H1 (cell line): ENCODE data around the gene PXT1. TPM values are rescaled to one million over a fixed set of nuclear protein-coding genes. Genes with fewer than 3 reads are reported as not detected.

Source experiments
- CTCF ChIA-PET: fragments of 300-600 bp; sonication (Branson Sonifier 250); formaldehyde crosslinking; loops from one replicate; lab custom pipeline; 2021; ENCODE audit not compliant: partially characterized antibody; lab: Charles Lee
- POLR2A ChIA-PET: fragments of 300-600 bp; sonication (Branson Sonifier 250); formaldehyde crosslinking; loops from one replicate; lab custom pipeline; 2021; ENCODE audit warnings: inconsistent platforms; ENCODE audit not compliant: partially characterized antibody; lab: Charles Lee
- DNase-seq, 2 experiments: peaks; one replicate each; pipeline versions ENCODE4 v3.0.0 to v3.0.0-alpha.2; 2010 to 2022; ENCODE audit warnings: low spot score in 2 of 2, low read depth in 1 of 2, mixed read lengths in 1 of 2
- FAIRE-seq: peaks from 2 replicates; lab custom pipeline; 2011; peaks lifted over from hg19 to GRCh38; lab: Jason Lieb, UNC
- H2AFZ ChIP-seq: 2 replicates; pipeline ENCODE4 v1.8.1; 2012; ENCODE audit warnings: low read length, inconsistent platforms
- H2AK5ac ChIP-seq: 2 replicates; pipeline ENCODE4 v1.6.1; 2013; ENCODE audit warnings: low read depth, low read length
- H2BK120ac ChIP-seq: replicated peaks from 2 replicates; pipeline ENCODE3; 2013; ENCODE audit warnings: low read depth, low read length, inconsistent platforms
- H2BK12ac ChIP-seq: 2 replicates; pipeline ENCODE4 v1.6.1; 2013; ENCODE audit warnings: low read depth, low read length
- H2BK15ac ChIP-seq: 2 replicates; pipeline ENCODE4 v1.6.1; 2013; ENCODE audit warnings: low read length
- H2BK20ac ChIP-seq: 2 replicates; pipeline ENCODE4 v1.6.1; 2013; ENCODE audit warnings: low read length
- H2BK5ac ChIP-seq: 2 replicates; pipeline ENCODE4 v1.6.1; 2013; ENCODE audit warnings: low read depth, low read length
- H3K14ac ChIP-seq: 2 replicates; pipeline ENCODE4 v1.6.1; 2013; ENCODE audit warnings: inconsistent platforms; ENCODE audit not compliant: insufficient read length
- H3K18ac ChIP-seq: 2 replicates; pipeline ENCODE4 v1.6.1; 2013; ENCODE audit warnings: low read length; ENCODE audit errors: extremely low read depth
- H3K23ac ChIP-seq: 2 replicates; pipeline ENCODE4 v1.6.1; 2013; ENCODE audit warnings: inconsistent platforms; ENCODE audit not compliant: insufficient read length
- H3K23me2 ChIP-seq: 2 replicates; pipeline ENCODE4 v1.6.1; 2013; ENCODE audit warnings: low read depth, low read length
- H3K27ac ChIP-seq: 2 replicates; pipeline ENCODE4 v1.6.1; 2011; ENCODE audit warnings: low read depth, low read length, inconsistent platforms
- H3K27me3 ChIP-seq, 4 experiments: replicated peaks in 1 of 4; 1 replicate in 1 of 4; 2 replicates in 3 of 4; pipeline versions ENCODE4 v1.6.1 to v1.8.1; 2011 to 2013; ENCODE audit warnings: low read length in 3 of 4, mild to moderate bottlenecking in 3 of 4, inconsistent platforms in 2 of 4, mixed read lengths in 2 of 4, moderate library complexity in 1 of 4; ENCODE audit not compliant: control insufficient read depth in 3 of 4, insufficient read depth in 3 of 4; ENCODE audit errors: extremely low read depth in 1 of 4
- H3K36me3 ChIP-seq, 4 experiments: 2 replicates each; pipeline versions ENCODE4 v1.6.1 to v1.8.1; 2011 to 2013; ENCODE audit warnings: mild to moderate bottlenecking in 4 of 4, low read length in 3 of 4, moderate library complexity in 2 of 4, control low read depth in 1 of 4, inconsistent platforms in 1 of 4; ENCODE audit not compliant: insufficient read depth in 4 of 4, control insufficient read depth in 2 of 4
- H3K4ac ChIP-seq: replicated peaks from 2 replicates; pipeline ENCODE3; 2013; ENCODE audit warnings: low read length, low read depth, mixed read lengths, inconsistent platforms; ENCODE audit not compliant: insufficient read length
- H3K4me1 ChIP-seq, 4 experiments: replicated peaks in 1 of 4; 1 replicate in 1 of 4; 2 replicates in 3 of 4; pipeline versions ENCODE4 v1.6.1 to v1.8.1; 2011 to 2013; ENCODE audit warnings: low read length in 3 of 4, inconsistent platforms in 2 of 4, mixed read lengths in 1 of 4; ENCODE audit not compliant: insufficient read depth in 4 of 4, control insufficient read depth in 3 of 4
- H3K4me2 ChIP-seq, 2 experiments: 2 replicates each; pipeline versions ENCODE4 v1.6.1 to v1.8.1; 2011 to 2013; ENCODE audit warnings: low read depth in 2 of 2, low read length in 2 of 2, control low read depth in 1 of 2, inconsistent platforms in 1 of 2, mild to moderate bottlenecking in 1 of 2; ENCODE audit not compliant: insufficient read depth in 1 of 2
- H3K4me3 ChIP-seq, 4 experiments: fragments of 200-600, 300-600 bp in 1 of 4; sonication (generic), shearing (Covaris generic), sonication (Bioruptor Twin) in 1 of 4; 2 replicates each; pipeline versions ENCODE4 v1.5.1 to v1.8.1; 2011 to 2016; ENCODE audit warnings: low read length in 4 of 4, low read depth in 3 of 4, control low read depth in 2 of 4, inconsistent platforms in 2 of 4, mild to moderate bottlenecking in 2 of 4, mixed read lengths in 1 of 4, moderate library complexity in 1 of 4; ENCODE audit not compliant: insufficient read depth in 2 of 4; ENCODE audit errors: extremely low read depth in 1 of 4
- H3K56ac ChIP-seq: replicated peaks from 2 replicates; pipeline ENCODE3; 2013; ENCODE audit warnings: low read depth, mild to moderate bottlenecking, mixed read lengths, low read length, inconsistent platforms; ENCODE audit not compliant: insufficient read length
- H3K79me1 ChIP-seq: 2 replicates; pipeline ENCODE4 v1.6.1; 2013; ENCODE audit warnings: low read depth, low read length, control low read depth
- H3K79me2 ChIP-seq, 2 experiments: 2 replicates each; pipeline versions ENCODE4 v1.6.1 to v1.8.1; 2012 to 2013; ENCODE audit warnings: low read length in 2 of 2, mild to moderate bottlenecking in 2 of 2, inconsistent platforms in 1 of 2; ENCODE audit not compliant: insufficient read depth in 2 of 2, control insufficient read depth in 1 of 2
- H3K9ac ChIP-seq, 4 experiments: replicated peaks in 1 of 4; 1 replicate in 1 of 4; 2 replicates in 3 of 4; pipeline versions ENCODE4 v1.6.1 to v1.8.1; 2011 to 2013; ENCODE audit warnings: low read depth in 3 of 4, low read length in 3 of 4, control low read depth in 2 of 4, mild to moderate bottlenecking in 2 of 4, moderate library complexity in 2 of 4, inconsistent platforms in 1 of 4; ENCODE audit errors: extremely low read depth in 1 of 4
- H3K9me3 ChIP-seq, 2 experiments: 2 replicates each; pipeline versions ENCODE4 v1.6.1 to v1.8.1; 2012 to 2013; ENCODE audit warnings: mild to moderate bottlenecking in 2 of 2, moderate library complexity in 2 of 2, control low read depth in 1 of 2, inconsistent platforms in 1 of 2, low read depth in 1 of 2, low read length in 1 of 2, mixed read lengths in 1 of 2; ENCODE audit not compliant: insufficient read depth in 2 of 2
- H4K20me1 ChIP-seq, 2 experiments: replicated peaks in 1 of 2; 2 replicates each; pipeline versions ENCODE3 to v1.8.1; 2011 to 2013; ENCODE audit warnings: inconsistent platforms in 2 of 2, low read length in 2 of 2, mild to moderate bottlenecking in 1 of 2; ENCODE audit not compliant: insufficient read depth in 2 of 2, control insufficient read depth in 1 of 2
- H4K5ac ChIP-seq: 2 replicates; pipeline ENCODE4 v1.6.1; 2013; ENCODE audit warnings: low read length, low read depth, mixed read lengths, inconsistent platforms; ENCODE audit not compliant: insufficient read length
- H4K8ac ChIP-seq: 2 replicates; pipeline ENCODE4 v1.8.0; 2013; ENCODE audit warnings: mild to moderate bottlenecking, moderate library complexity, low read length, inconsistent platforms; ENCODE audit not compliant: insufficient read depth; ENCODE audit errors: extremely low read depth
- H4K91ac ChIP-seq: replicated peaks from 2 replicates; pipeline ENCODE3; 2013; ENCODE audit warnings: low read length, mixed read lengths, inconsistent platforms; ENCODE audit not compliant: insufficient read length
- CHD1 ChIP-seq: IDR thresholded peaks from 2 replicates; pipeline ENCODE4 v1.6.1; 2012; ENCODE audit warnings: low read depth, low read length, improper control_type of control experiment
- CTCF ChIP-seq, 3 experiments: IDR thresholded peaks; 1 replicate in 2 of 3; 2 replicates in 1 of 3; pipeline versions ENCODE4 v1.5.1 to v1.6.1; 2011; ENCODE audit warnings: low read length in 3 of 3, mild to moderate bottlenecking in 3 of 3, inconsistent platforms in 2 of 3, low read depth in 1 of 3, moderate library complexity in 1 of 3; ENCODE audit not compliant: insufficient read depth in 1 of 3; ENCODE audit errors: control extremely low read depth in 1 of 3
- EP300 ChIP-seq, 2 experiments: IDR thresholded peaks; 1 replicate in 1 of 2; 2 replicates in 1 of 2; pipeline ENCODE4 v1.6.1; 2011 to 2012; ENCODE audit warnings: low read depth in 2 of 2, low read length in 2 of 2, mild to moderate bottlenecking in 2 of 2, borderline replicate concordance in 1 of 2, inconsistent platforms in 1 of 2, moderate library complexity in 1 of 2
- EZH2 ChIP-seq: fragments of 200-600 bp; sonication (generic); IDR thresholded peaks from 2 replicates; pipeline ENCODE4 v1.7.1; 2012; ENCODE audit warnings: low read depth, mild to moderate bottlenecking, moderate library complexity, low read length, inconsistent platforms; ENCODE audit not compliant: severe bottlenecking
- JUND ChIP-seq: IDR thresholded peaks from 2 replicates; pipeline ENCODE4 v1.6.1; 2011; ENCODE audit warnings: mild to moderate bottlenecking, improper control_type of control experiment, low read length
- NANOG ChIP-seq: IDR thresholded peaks from 2 replicates; pipeline ENCODE4 v1.6.1; 2011; ENCODE audit warnings: low read length, low read depth, mild to moderate bottlenecking, inconsistent platforms; ENCODE audit not compliant: insufficient read depth, poor library complexity, severe bottlenecking
- POLR2A ChIP-seq, 2 experiments: IDR thresholded peaks; 1 replicate in 1 of 2; 2 replicates in 1 of 2; pipeline ENCODE4 v1.6.1; 2011; ENCODE audit warnings: low read depth in 2 of 2, low read length in 2 of 2, mild to moderate bottlenecking in 2 of 2; ENCODE audit errors: control extremely low read depth in 1 of 2
- POU5F1 ChIP-seq: IDR thresholded peaks from 2 replicates; pipeline ENCODE4 v1.6.1; 2011; ENCODE audit warnings: low read depth, mild to moderate bottlenecking, low read length, moderate library complexity
- SP4 ChIP-seq: IDR thresholded peaks from 2 replicates; pipeline ENCODE4 v1.6.1; 2012; ENCODE audit warnings: low read length, inconsistent platforms
- SRF ChIP-seq: IDR thresholded peaks from 2 replicates; pipeline ENCODE4 v1.6.1; 2011; ENCODE audit warnings: mild to moderate bottlenecking, low read depth, low read length, moderate library complexity
- TAF7 ChIP-seq: optimal IDR thresholded peaks from 2 replicates; pipeline ENCODE3; 2011; ENCODE audit warnings: low read depth, mild to moderate bottlenecking, inconsistent platforms, low read length, moderate library complexity, borderline replicate concordance
- ZNF274 ChIP-seq: IDR thresholded peaks from 2 replicates; pipeline ENCODE4 v1.7.0; 2012; ENCODE audit warnings: low read length, borderline replicate concordance; ENCODE audit errors: extremely low read depth
- polyA plus RNA-seq, 7 experiments: library from polyadenylated mRNA; depleted of rRNA in 3 of 7; stranded (reverse) in 5 of 7; unstranded in 2 of 7; fragments of >200 nt in 5 of 7; fragments of 200-250 nt in 2 of 7; gene quantifications; 1 replicate in 5 of 7; 2 replicates in 1 of 7; 4 replicates in 1 of 7; pipeline versions ENCODE4 v1.2.1 to v1.2.3, GENCODE V29; 2011 to 2013; ENCODE audit warnings: missing spikeins in 2 of 7, mixed read lengths in 2 of 7
- total RNA-seq: library from RNA; stranded (reverse); fragmentation: NEBNext Ultra II Directional; extraction: Animal tissue kit (Norgen Biotek cat#: 25700); gene quantifications from 2 replicates; pipeline ENCODE4 v1.2.1, GENCODE V29; 2021

PXT1 gene
- total and polyA plus RNA-seq, 2 of the 8 experiments (the other 6 are each of a cell fraction or from before 2014, with no cell fraction given): 0.06 TPM; not detected in 1

DNA sequence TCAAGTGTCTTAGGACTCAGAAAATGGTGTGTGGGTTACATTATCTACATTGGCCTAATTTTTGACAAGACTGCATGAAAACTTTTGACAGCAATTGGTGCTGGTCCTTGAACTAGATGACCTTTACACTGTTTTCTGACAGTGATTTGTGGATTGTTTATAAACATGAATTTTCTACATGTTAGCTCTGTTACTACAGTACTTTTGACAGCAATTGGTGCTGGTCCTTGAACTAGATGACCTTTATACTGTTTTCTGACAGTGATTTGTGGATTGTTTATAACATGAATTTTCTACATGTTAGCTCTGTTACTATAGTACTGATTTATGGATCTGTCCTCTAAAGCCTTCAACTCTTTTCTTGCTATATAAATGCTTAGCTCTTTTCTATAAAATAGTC lies 16.8 kb upstream of the PXT1 start:
- H3K4me1 ChIP-seq: peaks cover 0 to 5% (median 0%) of the 10 kb centered on the region in 4 experiments; a peak in 1 of 7 replicates
- no peak overlapping the region for H2BK15ac ChIP-seq
- no peak overlapping the region for H3K23ac ChIP-seq
- no peaks in the 10 kb centered on the region for H4K20me1 ChIP-seq
- peaks cover 0 to 78% of the 10 kb centered on the region in 2 experiments for H3K79me2 ChIP-seq
- no peak overlapping the region for H2AK5ac ChIP-seq
- no peak overlapping the region for H4K8ac ChIP-seq
- ChIA-PET POLR2A (interaction anchor here (0.8 to 1.0 kb wide), 2 partner anchors 10 to 29 kb away, joined by 3 to 4 read pairs; no protein-coding TSS in a partner anchor), CTCF (interaction anchor here (1.0 to 1.6 kb wide), 3 partner anchors 9 to 13 kb away, joined by 3 to 4 read pairs (median 4); no protein-coding TSS in a partner anchor)
- H2BK12ac ChIP-seq: no peak overlapping the region
- H4K5ac ChIP-seq: no peak overlapping the region
- no peak overlapping the region for H2BK120ac ChIP-seq
- H2AFZ ChIP-seq: no peak overlapping the region
- no peaks in the 10 kb centered on the region for H3K23me2 ChIP-seq
- H3K14ac ChIP-seq: no peak overlapping the region
- no peak overlapping the region for H2BK20ac ChIP-seq
- no peak overlapping the region for H3K27ac ChIP-seq
- H3K4me3 ChIP-seq: no peak overlapping the region
- no peaks in the 10 kb centered on the region for H3K9me3 ChIP-seq
- DNase-seq: no peak
- H3K36me3 ChIP-seq: no peaks in the 10 kb centered on the region
- H3K4me2 ChIP-seq: no peak overlapping the region
- H3K4ac ChIP-seq: no peak overlapping the region
- no peak overlapping the region for H3K18ac ChIP-seq
- H3K9ac ChIP-seq: no peak overlapping the region
- no peaks in the 10 kb centered on the region for H3K27me3 ChIP-seq
- no peak overlapping the region for H2BK5ac ChIP-seq
- no peaks in the 10 kb centered on the region for H3K79me1 ChIP-seq
- H3K56ac ChIP-seq: no peak overlapping the region
- H4K91ac ChIP-seq: no peak overlapping the region
- no peak for FAIRE-seq
- TF ChIP-seq EZH2 (no peak), POLR2A (IDR thresholded peaks at IDR 0.05; ENCODE audit: control extremely low read depth in 1 of 2, low read depth in 2 of 2, low read length in 2 of 2) (no peak), JUND (no peak), SRF (no peak), NANOG (no peak), EP300 (IDR thresholded peaks at IDR 0.05; ENCODE audit: borderline replicate concordance in 1 of 2, low read depth in 2 of 2, low read length in 2 of 2) (no peak), CHD1 (no peak), ZNF274 (no peak), POU5F1 (no peak), SP4 (no peak), TAF7 (no peak), CTCF (IDR thresholded peaks at IDR 0.05; ENCODE audit: control extremely low read depth in 1 of 3, insufficient read depth in 1 of 3, low read depth in 1 of 3, low read length in 3 of 3) (no peak)
